ENCODE results near the gene HBA2.

DNA sequence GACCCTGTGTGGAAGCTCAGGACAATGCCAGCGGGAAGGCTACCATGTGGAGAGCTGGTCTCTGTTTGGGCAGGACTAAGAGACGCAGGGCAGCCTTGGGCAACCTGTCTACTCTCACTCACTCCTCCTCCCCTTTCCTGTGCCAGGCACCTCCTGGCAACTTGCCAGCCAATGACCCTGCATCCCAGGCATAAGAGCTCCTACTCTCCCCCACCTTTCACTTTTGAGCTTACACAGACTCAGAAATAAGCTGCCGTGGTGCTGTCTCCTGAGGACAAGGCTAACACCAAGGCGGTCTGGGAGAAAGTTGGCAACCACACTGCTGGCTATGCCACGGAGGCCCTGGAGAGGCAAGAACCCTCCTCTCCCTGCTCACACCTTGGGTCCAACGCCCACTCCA is 4.3 kb upstream of the HBA2 start:
- TF ChIP-seq POLR2AphosphoS5 (IDR thresholded peaks at IDR 0.05; ENCODE audit: low read depth, low read length) = no peak
- no peak for TF ChIP-seq POLR2A (IDR thresholded peaks at IDR 0.05; ENCODE audit: low read depth, low read length)
- TF ChIP-seq TAF1 (IDR thresholded peaks at IDR 0.05; ENCODE audit: low read depth, low read length) = no peak
- no peak for TF ChIP-seq POU2F2 (IDR thresholded peaks at IDR 0.05; ENCODE audit: low read depth, low read length)
- TF ChIP-seq SPI1 (IDR thresholded peaks at IDR 0.05; ENCODE audit: low read depth, low read length) = no peak
